Right atrium auricular region (tissue), 2 donors: ENCODE measurements around the gene CCDC30. TPM values are rescaled to one million over a fixed set of nuclear protein-coding genes. Genes with fewer than 3 reads are reported as not detected.
"Not testable (repeated sequence)": the region's sequence is repeated elsewhere in the genome, so short reads cannot be mapped to it uniquely, and the experiment has no call there.

Experiments
- DNase-seq: peaks from one replicate; pipeline ENCODE4 v3.0.0-alpha.2; 2019; ENCODE audit warnings: low spot score
- H3K27ac ChIP-seq, 2 donors: fragments of 200-600 bp; sonication (generic); 1 replicate in 1 of 2; 2 replicates in 1 of 2; pipeline ENCODE4 v1.5.1; 2016 to 2019
- H3K27me3 ChIP-seq, 2 donors: fragments of 200-600 bp; sonication (generic); one replicate each; pipeline versions ENCODE4 v1.5.1 to v1.6.0; 2017 to 2019
- H3K36me3 ChIP-seq: fragments of 200-600 bp; sonication (generic); one replicate; pipeline ENCODE4 v1.5.1; 2016
- H3K4me1 ChIP-seq, 2 donors: fragments of 200-600 bp; sonication (generic); one replicate each; pipeline versions ENCODE4 v1.5.1 to v1.6.0; 2017 to 2019
- H3K4me3 ChIP-seq, 2 donors: fragments of 200-600 bp; sonication (generic); 1 replicate in 1 of 2; 2 replicates in 1 of 2; pipeline ENCODE4 v1.5.1; 2017 to 2019; ENCODE audit warnings: mild to moderate bottlenecking in 1 of 2, moderate library complexity in 1 of 2
- H3K9me3 ChIP-seq, 2 donors: fragments of 200-600 bp; sonication (generic); one replicate each; pipeline ENCODE4 v1.5.1; 2019
- total RNA-seq, 2 donors: library from RNA; depleted of rRNA; stranded (reverse); fragments of >200 nt; gene quantifications; one replicate each; pipeline ENCODE4 v1.1.0, GENCODE V29; 2016
- TF ChIP-seq, protein P1 (sequence below), 2 donors: fragments of 200-600 bp; sonication (generic); IDR thresholded peaks; one replicate each; pipeline ENCODE4 v1.5.1; 2019; ENCODE audit warnings: antibody characterized with exemption in 2 of 2

Gene CCDC30
- total RNA-seq, 2 donors from 2014 or later, result 0.47 to 0.63 TPM

DNA sequence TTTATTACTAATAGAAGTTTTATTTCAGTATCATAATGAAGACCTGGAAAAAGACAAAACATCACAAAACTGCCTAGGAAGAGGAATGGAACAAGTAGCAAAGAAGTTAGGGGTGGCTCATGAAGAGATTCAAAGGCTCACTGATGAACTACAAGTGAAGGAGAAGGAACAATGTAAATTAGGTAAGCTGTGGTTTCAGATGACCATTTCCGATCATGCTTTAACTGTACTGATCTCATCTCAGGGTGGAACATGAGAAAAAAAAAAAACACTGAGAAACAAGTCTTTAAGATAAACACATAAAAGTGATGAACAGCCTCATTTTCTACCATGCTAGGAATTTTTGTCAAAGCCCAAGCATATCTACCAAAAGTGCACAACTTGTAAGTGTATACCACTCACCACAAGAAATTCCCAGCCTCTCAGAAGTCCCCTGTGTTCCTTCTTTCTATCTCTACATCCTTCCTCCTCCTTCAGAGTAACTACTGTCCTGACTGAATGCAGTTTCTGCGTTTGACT is 19.6 kb downstream of the CCDC30 start:
- no peaks in the 10 kb centered on the region for H3K36me3 ChIP-seq
- no peaks in the 10 kb centered on the region for H3K27me3 ChIP-seq
- H3K9me3 ChIP-seq, result no peaks in the 10 kb centered on the region
- H3K4me3 ChIP-seq, result no peak overlapping the region
- H3K27ac ChIP-seq, result no peak overlapping the region
- TF ChIP-seq, protein P1, sequence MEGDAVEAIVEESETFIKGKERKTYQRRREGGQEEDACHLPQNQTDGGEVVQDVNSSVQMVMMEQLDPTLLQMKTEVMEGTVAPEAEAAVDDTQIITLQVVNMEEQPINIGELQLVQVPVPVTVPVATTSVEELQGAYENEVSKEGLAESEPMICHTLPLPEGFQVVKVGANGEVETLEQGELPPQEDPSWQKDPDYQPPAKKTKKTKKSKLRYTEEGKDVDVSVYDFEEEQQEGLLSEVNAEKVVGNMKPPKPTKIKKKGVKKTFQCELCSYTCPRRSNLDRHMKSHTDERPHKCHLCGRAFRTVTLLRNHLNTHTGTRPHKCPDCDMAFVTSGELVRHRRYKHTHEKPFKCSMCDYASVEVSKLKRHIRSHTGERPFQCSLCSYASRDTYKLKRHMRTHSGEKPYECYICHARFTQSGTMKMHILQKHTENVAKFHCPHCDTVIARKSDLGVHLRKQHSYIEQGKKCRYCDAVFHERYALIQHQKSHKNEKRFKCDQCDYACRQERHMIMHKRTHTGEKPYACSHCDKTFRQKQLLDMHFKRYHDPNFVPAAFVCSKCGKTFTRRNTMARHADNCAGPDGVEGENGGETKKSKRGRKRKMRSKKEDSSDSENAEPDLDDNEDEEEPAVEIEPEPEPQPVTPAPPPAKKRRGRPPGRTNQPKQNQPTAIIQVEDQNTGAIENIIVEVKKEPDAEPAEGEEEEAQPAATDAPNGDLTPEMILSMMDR (IDR thresholded peaks at IDR 0.05), result no peak
- DNase-seq, result no peak
- no peaks in the 10 kb centered on the region for H3K4me1 ChIP-seq

DNA sequence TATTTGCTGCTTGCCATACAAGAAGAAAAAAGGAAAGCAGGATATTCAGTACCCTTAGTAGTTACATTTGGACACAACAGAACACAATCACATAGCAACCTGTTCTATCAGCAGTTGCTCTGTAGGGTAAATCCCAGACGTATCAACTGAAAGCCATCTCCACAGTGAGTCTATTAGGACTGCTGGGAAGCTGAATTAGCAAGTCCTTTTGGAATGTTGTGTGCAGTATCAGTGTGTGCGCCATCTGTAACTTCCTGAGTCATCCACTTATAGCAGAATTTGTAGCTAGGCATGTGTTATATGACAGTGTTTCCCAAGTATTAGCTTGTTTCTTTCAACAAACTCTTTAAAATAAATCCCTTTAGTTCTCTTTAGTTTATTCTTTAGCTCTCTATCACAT is 21.3 kb downstream of the CCDC30 start:
- TF ChIP-seq, protein P1 (IDR thresholded peaks at IDR 0.05), result no peak
- no peaks in the 10 kb centered on the region for H3K9me3 ChIP-seq
- H3K27me3 ChIP-seq, result no peaks in the 10 kb centered on the region
- H3K4me1 ChIP-seq, result no peaks in the 10 kb centered on the region
- H3K36me3 ChIP-seq, result no peaks in the 10 kb centered on the region
- DNase-seq, result no peak
- no peak overlapping the region for H3K27ac ChIP-seq
- no peak overlapping the region for H3K4me3 ChIP-seq

DNA sequence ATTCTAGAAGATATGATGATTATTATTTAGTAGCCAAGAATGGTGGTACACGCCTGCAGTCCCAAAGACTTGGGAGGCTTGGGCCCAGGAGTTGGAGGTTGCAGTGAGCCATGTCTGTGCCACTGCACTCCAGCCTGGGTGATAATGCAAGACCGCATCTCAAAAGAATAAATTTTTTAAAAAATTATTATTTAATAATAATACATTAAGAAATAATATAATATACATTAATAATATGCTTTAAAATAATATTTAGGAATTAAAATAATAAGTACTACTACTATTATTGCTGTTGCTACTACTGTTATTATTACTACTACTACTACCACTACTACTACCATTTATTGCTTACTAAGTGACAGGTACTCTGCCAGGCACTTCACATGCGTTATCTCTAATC is 27.2 kb downstream of the CCDC30 start:
- no peaks in the 10 kb centered on the region for H3K27me3 ChIP-seq
- TF ChIP-seq, protein P1 (IDR thresholded peaks at IDR 0.05), result no peak
- no peaks in the 10 kb centered on the region for H3K36me3 ChIP-seq
- H3K27ac ChIP-seq, result no peak overlapping the region
- H3K9me3 ChIP-seq, result peaks cover 0 to 4% of the 10 kb centered on the region in 2 donors
- H3K4me1 ChIP-seq, result no peaks in the 10 kb centered on the region
- no peak for DNase-seq
- no peak overlapping the region for H3K4me3 ChIP-seq

DNA sequence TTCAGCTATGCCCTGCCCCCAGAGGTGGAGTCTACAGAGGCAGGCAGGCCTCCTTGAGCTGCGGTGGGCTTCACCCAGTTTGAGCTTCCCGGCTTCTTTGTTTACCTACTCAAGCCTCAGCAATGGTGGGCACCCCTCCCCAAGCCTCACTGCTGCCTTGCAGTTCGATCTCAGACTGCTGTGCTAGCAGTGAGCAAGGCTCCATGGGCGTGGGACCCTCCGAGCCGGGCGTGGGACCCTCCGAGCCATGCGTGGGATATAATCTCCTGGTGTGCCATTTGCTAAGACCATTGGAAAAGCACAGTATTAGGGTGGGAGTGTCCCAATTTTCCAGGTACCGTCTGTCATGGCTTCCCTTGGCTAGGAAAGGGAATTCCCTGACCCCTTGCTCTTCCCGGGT is 38.9 kb downstream of the CCDC30 start:
- not testable (repeated sequence) for H3K4me1 ChIP-seq, H3K4me3 ChIP-seq, DNase-seq, H3K36me3 ChIP-seq, H3K27me3 ChIP-seq, H3K27ac ChIP-seq
- H3K9me3 ChIP-seq, result peaks cover 0 to 28% of the 10 kb centered on the region in 2 donors

DNA sequence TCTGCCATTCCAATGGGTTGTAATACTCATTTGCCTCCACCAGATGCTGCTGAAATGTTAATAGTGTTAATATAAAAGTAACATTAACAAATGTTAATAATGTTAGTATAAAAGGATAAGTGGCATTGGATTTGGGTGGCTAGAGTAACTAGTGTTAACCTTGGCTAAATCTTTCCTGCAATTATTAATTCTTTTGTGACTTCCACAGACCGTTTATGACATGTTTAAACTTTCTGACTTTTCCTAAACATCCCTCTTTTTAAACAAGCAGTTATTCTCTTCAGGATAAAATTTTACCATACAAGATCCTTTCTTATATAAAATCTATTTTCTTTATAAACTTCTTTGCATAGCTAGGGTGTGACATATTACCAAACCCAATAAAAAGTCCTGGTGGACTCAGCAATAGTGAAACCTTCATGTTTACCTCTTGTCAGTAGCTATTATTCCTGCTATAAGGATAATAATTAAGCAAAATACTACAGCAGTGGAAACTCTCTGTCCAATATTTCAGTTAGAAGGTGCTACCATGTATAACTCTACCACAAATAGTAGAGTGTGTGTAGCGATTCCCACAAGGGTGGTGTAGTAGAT is 41.5 kb downstream of the CCDC30 start:
- DNase-seq, result no peak
- Histone ChIP-seq H3K4me3 (no peak overlapping the region), H3K4me1 (no peaks in the 10 kb centered on the region), H3K9me3 (peaks cover 0 to 34% of the 10 kb centered on the region in 2 donors), H3K27me3 (no peaks in the 10 kb centered on the region), H3K36me3 (no peaks in the 10 kb centered on the region), H3K27ac (no peak overlapping the region)
- TF ChIP-seq, protein P1 (IDR thresholded peaks at IDR 0.05), result no peak

DNA sequence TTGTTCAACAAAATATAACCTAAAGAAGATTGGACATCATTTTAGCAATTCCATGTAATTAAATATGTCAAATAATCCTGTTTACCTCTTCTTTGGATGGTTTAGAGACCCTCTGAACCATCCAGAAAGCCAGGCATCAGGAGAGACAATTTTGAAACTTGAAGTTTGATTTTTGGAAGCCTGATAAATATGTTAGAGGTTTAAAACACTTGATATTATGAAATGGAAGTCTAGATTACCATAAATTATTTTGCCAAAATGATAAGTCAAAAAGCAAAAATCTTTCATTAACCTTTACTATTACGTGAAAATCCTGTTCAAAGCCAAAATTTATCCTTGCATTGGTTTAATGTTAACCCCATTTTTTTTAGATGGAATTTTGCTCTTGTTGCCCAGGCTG is 43.5 kb downstream of the CCDC30 start:
- H3K27me3 ChIP-seq, result no peaks in the 10 kb centered on the region
- no peak for DNase-seq
- H3K4me3 ChIP-seq, result no peak overlapping the region
- TF ChIP-seq, protein P1 (IDR thresholded peaks at IDR 0.05), result no peak
- H3K9me3 ChIP-seq, result peaks cover 0 to 43% of the 10 kb centered on the region in 2 donors
- no peak overlapping the region for H3K27ac ChIP-seq
- H3K4me1 ChIP-seq, result no peaks in the 10 kb centered on the region
- H3K36me3 ChIP-seq, result no peaks in the 10 kb centered on the region
